A549 (cell line): Measurements from ENCODE around the gene P4HA1. TPM values are rescaled to one million over a fixed set of nuclear protein-coding genes. Genes with fewer than 3 reads are reported as not detected.
"Not testable (repeated sequence)": the region's sequence is repeated elsewhere in the genome, so short reads cannot be mapped to it uniquely, and the experiment has no call there.

Source experiments
- ATAC-seq, 2 experiments: fragments of 200-7000 bp in 1 of 2; fragments of >200 bp in 1 of 2; cut with Nextera tagmentation in 1 of 2; cut with Tn5 transposase in 1 of 2; 3 replicates each; pipeline versions ENCODE4 v1.8.0 to v1.9.1; 2018 to 2020; ENCODE audit warnings: mild to moderate bottlenecking in 1 of 2, moderate library complexity in 1 of 2
- CTCF ChIA-PET: fragments of 300-600 bp; sonication (Branson Sonifier 250); formaldehyde crosslinking; extraction: SDS; loops from one replicate; lab custom pipeline; 2021; ENCODE audit warnings: antibody characterized with exemption, inconsistent platforms; lab: Yijun Ruan, JAX
- POLR2A ChIA-PET: fragments of 350-600 bp; formaldehyde crosslinking; extraction: SDS; loops from one replicate; lab custom pipeline; 2021; ENCODE audit warnings: antibody characterized with exemption, inconsistent platforms; lab: Yijun Ruan, JAX
- DNase-seq, 2 experiments: peaks; one replicate each; pipeline versions ENCODE4 v3.0.0 to v3.0.0-alpha.2; 2011 to 2016; ENCODE audit warnings: low read depth in 1 of 2, low spot score in 1 of 2
- FAIRE-seq: peaks from 2 replicates; lab custom pipeline; 2011; peaks lifted over from hg19 to GRCh38; lab: Jason Lieb, UNC
- H3K27ac ChIP-seq, 2 experiments: fragments of >200 bp; sonication (Bioruptor Twin); formaldehyde crosslinking; 3 replicates each; pipeline ENCODE4 v1.5.1; 2016 to 2017
- H3K4me1 ChIP-seq: fragments of >200 bp; sonication (Bioruptor Twin); formaldehyde crosslinking; 3 replicates; pipeline ENCODE4 v1.6.1; 2016
- H3K4me2 ChIP-seq: fragments of >200 bp; sonication (Bioruptor Twin); formaldehyde crosslinking; 3 replicates; pipeline ENCODE4 v1.6.1; 2016
- H3K4me3 ChIP-seq: fragments of >200 bp; sonication (Bioruptor Twin); formaldehyde crosslinking; 3 replicates; pipeline ENCODE4 v1.5.1; 2016
- H3K9me3 ChIP-seq: fragments of >200 bp; sonication (Bioruptor Twin); formaldehyde crosslinking; 3 replicates; pipeline ENCODE4 v1.6.1; 2016
- CEBPB ChIP-seq, 2 experiments: fragments of >200 bp in 1 of 2; sonication (Bioruptor Twin) in 1 of 2; formaldehyde crosslinking in 1 of 2; IDR thresholded peaks; 2 replicates each; pipeline ENCODE4 v1.6.1; 2012 to 2016
- CHD2 ChIP-seq: fragments of 150-350 bp; IDR thresholded peaks from 2 replicates; pipeline ENCODE4 v1.6.1; 2014; ENCODE audit warnings: low read length; ENCODE audit not compliant: partially characterized antibody
- CHD4 ChIP-seq: fragments of 200-600 bp; sonication (generic); IDR thresholded peaks from 2 replicates; pipeline ENCODE4 v1.6.1; 2016; ENCODE audit warnings: antibody characterized with exemption, mild to moderate bottlenecking, borderline replicate concordance
- EHF ChIP-seq: fragments of 250-450 bp; sonication (Bioruptor Pico); IDR thresholded peaks from 2 replicates; pipeline ENCODE4 v1.5.0; 2020; ENCODE audit warnings: mild to moderate bottlenecking
- EP300 ChIP-seq, 2 experiments: fragments of >200 bp; sonication (Bioruptor Twin); formaldehyde crosslinking; IDR thresholded peaks; 2 replicates in 1 of 2; 3 replicates in 1 of 2; pipeline ENCODE4 v1.6.1; 2016 to 2017
- ESRRA ChIP-seq: fragments of 150-350 bp; IDR thresholded peaks from 2 replicates; pipeline ENCODE4 v1.6.1; 2014; ENCODE audit warnings: mild to moderate bottlenecking, low read length, borderline replicate concordance
- FOXS1 ChIP-seq: fragments of 250-450 bp; sonication (Bioruptor Pico); IDR thresholded peaks from 2 replicates; pipeline ENCODE4 v1.5.0; 2020; ENCODE audit warnings: mild to moderate bottlenecking, moderate library complexity
- HOXA7 ChIP-seq: fragments of 250-450 bp; sonication (Bioruptor Pico); IDR thresholded peaks from 2 replicates; pipeline ENCODE4 v1.5.0; 2020; ENCODE audit warnings: mild to moderate bottlenecking, moderate library complexity
- HOXB5 ChIP-seq: fragments of 250-450 bp; sonication (Bioruptor Pico); IDR thresholded peaks from 2 replicates; pipeline ENCODE4 v1.5.0; 2020; ENCODE audit warnings: mild to moderate bottlenecking, moderate library complexity
- JUNB ChIP-seq: fragments of >200 bp; sonication (Bioruptor Twin); formaldehyde crosslinking; IDR thresholded peaks from 2 replicates; pipeline ENCODE4 v1.6.1; 2016
- MAFK ChIP-seq: fragments of 450-650 bp; IDR thresholded peaks from 2 replicates; pipeline ENCODE4 v1.6.1; 2014; ENCODE audit not compliant: partially characterized antibody
- MYC ChIP-seq: IDR thresholded peaks from 2 replicates; pipeline ENCODE4 v1.6.1; 2012; ENCODE audit warnings: mild to moderate bottlenecking, inconsistent platforms, low read length, improper control_type of control experiment, borderline replicate concordance
- NR3C1 ChIP-seq: fragments of >200 bp; sonication (Bioruptor Twin); formaldehyde crosslinking; IDR thresholded peaks from 3 replicates; pipeline ENCODE4 v1.6.1; 2017
- PHF8 ChIP-seq: fragments of 200-600 bp; sonication (generic); IDR thresholded peaks from 2 replicates; pipeline ENCODE4 v1.6.1; 2016; ENCODE audit warnings: low read depth, mild to moderate bottlenecking, antibody characterized with exemption, moderate library complexity, borderline replicate concordance
- POLR2A ChIP-seq: IDR thresholded peaks from 2 replicates; pipeline ENCODE4 v1.6.1; 2012; ENCODE audit warnings: mild to moderate bottlenecking, low read length
- POLR2AphosphoS2 ChIP-seq: conservative IDR thresholded peaks from 2 replicates; pipeline ENCODE4 v1.6.1; 2012; ENCODE audit warnings: low read length, improper control_type of control experiment, inconsistent platforms
- RFX5 ChIP-seq: fragments of 450-650 bp; IDR thresholded peaks from 2 replicates; pipeline ENCODE4 v1.7.1; 2014; ENCODE audit warnings: antibody characterized with exemption, mild to moderate bottlenecking, moderate library complexity
- RNF2 ChIP-seq: fragments of 200-600 bp; sonication (generic); IDR thresholded peaks from 2 replicates; pipeline ENCODE4 v1.6.1; 2016; ENCODE audit warnings: low read depth, mild to moderate bottlenecking, antibody characterized with exemption, moderate library complexity, borderline replicate concordance
- TP53 ChIP-seq: fragments of 250-450 bp; sonication (Bioruptor Pico); IDR thresholded peaks from 2 replicates; pipeline ENCODE4 v1.5.0; 2021; ENCODE audit warnings: mild to moderate bottlenecking, moderate library complexity
- ZFP36 ChIP-seq: fragments of 450-650 bp; IDR thresholded peaks from 2 replicates; pipeline ENCODE4 v1.6.1; 2014; ENCODE audit warnings: borderline replicate concordance; ENCODE audit not compliant: partially characterized antibody
- WGBS: methylation state at CpG from one replicate; pipeline ENCODE4 v1.1.6; 2017; ENCODE audit errors: missing lambda C conversion rate; 5-methylcytosine and 5-hydroxymethylcytosine counted together
- polyA plus RNA-seq, 4 experiments: library from polyadenylated mRNA; depleted of rRNA in 3 of 4; stranded (reverse); fragments of >200 nt; fragmentation: RNase III in 1 of 4; extraction: RNeasy Plus Mini Kit Qiagen cat#74134 plus additional on column Dnase treatment in 1 of 4; gene quantifications; 2 replicates in 3 of 4; 3 replicates in 1 of 4; pipeline ENCODE4 v1.2.3, GENCODE V29; 2011 to 2017
- TF ChIP-seq, protein P1 (sequence below): fragments of >200 bp; sonication (Bioruptor Twin); formaldehyde crosslinking; IDR thresholded peaks from 3 replicates; pipeline ENCODE4 v1.5.1; 2016
- TF ChIP-seq, protein P2 (sequence below): IDR thresholded peaks from 2 replicates; pipeline ENCODE4 v1.6.1; 2012
- TF ChIP-seq, protein P3 (sequence below): IDR thresholded peaks from 2 replicates; pipeline ENCODE4 v1.6.1; 2012; ENCODE audit warnings: low read depth, borderline replicate concordance
- TF ChIP-seq, protein P4 (sequence below): fragments of >200 bp; sonication (Bioruptor Twin); formaldehyde crosslinking; IDR thresholded peaks from 3 replicates; pipeline ENCODE4 v1.6.1; 2016

Gene P4HA1
- polyA plus RNA-seq, 2 of the 4 experiments (the other 2 are of a cell fraction): 23.7 to 49.0 TPM

DNA sequence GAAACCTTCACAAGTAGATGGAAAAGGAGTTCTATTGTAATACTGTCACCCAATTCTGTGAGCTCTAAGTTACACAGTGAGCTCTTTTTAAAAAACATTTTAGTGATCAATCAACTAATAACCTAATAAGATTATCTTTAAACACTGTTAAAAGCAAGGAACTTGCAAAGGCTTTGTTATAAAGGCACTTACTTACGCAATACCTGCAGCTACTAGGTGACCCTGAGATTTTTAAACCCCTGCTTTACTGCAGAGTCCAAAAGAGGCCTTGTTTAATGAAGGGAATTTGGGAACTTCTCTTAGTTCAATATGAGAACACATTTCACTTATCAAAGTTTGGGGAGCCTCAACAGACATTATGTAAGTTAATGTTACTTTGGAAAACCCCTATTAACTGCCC, 53.3 kb downstream of the P4HA1 start:
- H3K9me3 ChIP-seq: no peaks in the 10 kb centered on the region
- ATAC-seq (no peak), DNase-seq (no peak), FAIRE-seq (no peak)
- H3K4me3 ChIP-seq: no peak overlapping the region
- ChIA-PET CTCF (no interaction called here), POLR2A (no interaction called here)
- no peak overlapping the region; the same call in 2 of the 3 replicates for H3K4me2 ChIP-seq
- WGBS: 92% methylated on average over 1 of the region's 1 CpG
- peaks cover 30% of the 10 kb centered on the region for H3K4me1 ChIP-seq
- H3K27ac ChIP-seq: no peak overlapping the region
- no peak for TF ChIP-seq MAFK
- TF ChIP-seq JUNB: no peak
- TF ChIP-seq CEBPB (IDR thresholded peaks at IDR 0.05): peak; percentile 59 to 82; a peak in 3 of 4 replicates
- TF ChIP-seq ZFP36: no peak
- TF ChIP-seq, all 56 proteins: peak for 1

DNA sequence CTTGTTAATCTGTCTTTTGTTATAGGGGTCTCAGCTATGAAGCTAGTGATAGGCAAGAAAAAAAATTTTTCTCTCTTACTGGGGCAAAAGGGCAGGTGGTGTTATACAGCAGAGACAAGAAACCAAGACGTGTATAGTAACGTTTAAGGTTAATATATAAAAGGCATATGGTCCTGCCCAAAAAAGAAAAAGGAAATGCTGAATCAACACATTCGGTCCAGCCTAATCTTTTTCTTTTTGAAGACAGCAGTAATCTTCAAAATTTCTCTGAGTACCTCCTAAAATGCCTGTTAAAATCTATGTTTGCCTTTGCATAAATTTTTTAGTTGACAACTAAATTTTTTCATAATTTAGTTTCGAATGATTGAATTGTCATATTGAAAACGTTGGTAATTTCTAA, 54.5 kb downstream of the P4HA1 start:
- H3K4me1 ChIP-seq: peaks cover 23% of the 10 kb centered on the region
- WGBS: 85% methylated on average over 5 of the region's 5 CpGs
- ATAC-seq: no peak
- no peak for DNase-seq
- no peak for FAIRE-seq
- no peak overlapping the region for H3K27ac ChIP-seq
- TF ChIP-seq FOXS1: no peak
- TF ChIP-seq EHF (CRISPR knock-in tag): no peak
- TF ChIP-seq ZFP36: no peak
- no peak for TF ChIP-seq CHD2
- peak; percentile 67 for TF ChIP-seq MAFK
- TF ChIP-seq RNF2: no peak
- no peak overlapping the region for H3K4me2 ChIP-seq
- ChIA-PET CTCF (no interaction called here), POLR2A (no interaction called here)
- no peaks in the 10 kb centered on the region for H3K9me3 ChIP-seq
- H3K4me3 ChIP-seq: no peak overlapping the region

DNA sequence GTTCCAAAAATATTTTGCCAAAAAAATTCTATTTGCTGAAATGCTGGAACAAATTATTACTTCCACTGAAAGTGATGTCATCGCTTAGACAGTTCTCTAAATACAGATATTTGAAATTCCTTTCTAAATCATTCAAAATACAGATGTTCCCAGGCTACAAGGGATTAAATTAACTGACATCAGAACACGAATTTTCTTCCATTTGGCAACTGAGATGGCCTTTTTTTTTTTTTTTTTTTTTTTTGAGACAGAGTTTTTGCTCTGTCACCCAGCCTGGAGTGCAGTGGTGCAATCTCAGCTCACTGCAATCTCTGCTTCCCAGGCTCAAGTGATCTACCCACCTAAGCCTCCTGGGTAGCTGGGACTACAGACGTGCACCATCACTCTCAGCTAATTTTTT, 57.0 kb downstream of the P4HA1 start:
- Histone ChIP-seq H3K27ac (peak overlapping the region in 1 of 2 experiments; percentile 33; a peak in 1 of 6 replicates), H3K4me3 (no peak overlapping the region), H3K4me2 (no peak overlapping the region), H3K9me3 (no peaks in the 10 kb centered on the region), H3K4me1 (peaks cover 18% of the 10 kb centered on the region)
- DNase-seq (no peak), FAIRE-seq (no peak), ATAC-seq (peak in 1 of 2 experiments; percentile 38; a peak in 1 of 6 replicates)
- POLR2A ChIA-PET: interaction anchor here (1.4 kb wide), 1 partner anchor 56 kb away, joined by 5 read pairs; no protein-coding TSS in a partner anchor
- CTCF ChIA-PET: interaction anchor here (0.6 to 1.8 kb wide), 7 partner anchors 10 to 676 kb away, joined by 3 to 9 read pairs (median 4); no protein-coding TSS in a partner anchor
- WGBS: 69% methylated on average over 3 of the region's 3 CpGs
- TF ChIP-seq POLR2AphosphoS2 (no peak), HOXA7 (no peak), NR3C1 (no peak), RFX5 (no peak)

DNA sequence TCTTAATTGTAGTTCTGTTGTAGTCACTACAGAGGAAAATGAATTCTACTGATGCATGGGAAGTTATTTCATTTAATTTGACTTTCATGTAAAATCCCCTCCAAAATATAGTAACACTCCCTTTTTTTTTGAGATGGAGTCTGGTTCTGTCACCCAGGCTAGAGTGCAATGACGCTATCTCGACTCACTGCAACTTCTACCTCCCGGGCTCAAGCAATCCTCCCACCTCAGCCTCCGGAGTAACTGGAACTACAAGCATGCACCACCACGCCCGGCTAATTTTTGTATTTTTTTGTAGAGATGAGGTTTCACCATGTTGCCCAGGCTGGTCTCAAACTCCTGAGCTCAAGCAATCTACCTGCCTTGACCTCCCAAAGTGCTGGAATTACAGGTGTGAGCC, 60.4 kb downstream of the P4HA1 start:
- WGBS: 94% methylated on average over 6 of the region's 6 CpGs
- CTCF ChIA-PET, H3K9me3 ChIP-seq, H3K4me2 ChIP-seq, FAIRE-seq, POLR2A ChIA-PET, DNase-seq, H3K27ac ChIP-seq, H3K4me3 ChIP-seq, ATAC-seq, H3K4me1 ChIP-seq: not testable (repeated sequence)

DNA sequence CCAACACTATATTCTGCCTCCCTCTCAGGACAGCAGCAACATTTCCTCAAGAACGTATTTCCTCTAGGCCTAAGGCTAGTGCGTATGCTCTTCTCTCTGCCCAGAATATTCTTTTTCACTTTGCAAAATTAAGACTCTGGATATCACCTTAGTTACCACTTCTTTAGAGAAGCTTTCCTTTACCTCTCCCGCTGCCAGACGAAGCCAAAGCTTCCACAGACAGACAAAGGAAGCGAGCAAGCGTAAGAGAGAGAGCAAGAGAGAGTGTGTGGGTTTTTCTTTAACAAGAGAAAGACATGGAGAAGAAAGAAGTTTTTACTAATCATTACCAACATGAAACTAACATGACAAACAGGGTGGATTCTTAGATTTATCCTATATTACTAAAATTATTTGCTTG, 64.1 kb downstream of the P4HA1 start:
- no peaks in the 10 kb centered on the region for H3K9me3 ChIP-seq
- ChIA-PET POLR2A (no interaction called here), CTCF (interaction anchor here (1.1 kb wide), 1 partner anchor 133 kb away, joined by 3 read pairs; no protein-coding TSS in a partner anchor)
- ATAC-seq (no peak), DNase-seq (no peak), FAIRE-seq (no peak)
- H3K27ac ChIP-seq: no peak overlapping the region
- 95% methylated on average over 6 of the region's 6 CpGs for WGBS
- H3K4me2 ChIP-seq: no peak overlapping the region
- H3K4me3 ChIP-seq: no peak overlapping the region
- H3K4me1 ChIP-seq: no peaks in the 10 kb centered on the region
- TF ChIP-seq TP53 (CRISPR knock-in tag): no peak
- TF ChIP-seq EP300 (IDR thresholded peaks at IDR 0.05): no peak
- no peak for TF ChIP-seq ESRRA
- TF ChIP-seq MAFK: no peak
- no peak for TF ChIP-seq EHF (CRISPR knock-in tag)
- no peak for TF ChIP-seq MYC
- no peak for TF ChIP-seq POLR2A
- TF ChIP-seq, protein P1, sequence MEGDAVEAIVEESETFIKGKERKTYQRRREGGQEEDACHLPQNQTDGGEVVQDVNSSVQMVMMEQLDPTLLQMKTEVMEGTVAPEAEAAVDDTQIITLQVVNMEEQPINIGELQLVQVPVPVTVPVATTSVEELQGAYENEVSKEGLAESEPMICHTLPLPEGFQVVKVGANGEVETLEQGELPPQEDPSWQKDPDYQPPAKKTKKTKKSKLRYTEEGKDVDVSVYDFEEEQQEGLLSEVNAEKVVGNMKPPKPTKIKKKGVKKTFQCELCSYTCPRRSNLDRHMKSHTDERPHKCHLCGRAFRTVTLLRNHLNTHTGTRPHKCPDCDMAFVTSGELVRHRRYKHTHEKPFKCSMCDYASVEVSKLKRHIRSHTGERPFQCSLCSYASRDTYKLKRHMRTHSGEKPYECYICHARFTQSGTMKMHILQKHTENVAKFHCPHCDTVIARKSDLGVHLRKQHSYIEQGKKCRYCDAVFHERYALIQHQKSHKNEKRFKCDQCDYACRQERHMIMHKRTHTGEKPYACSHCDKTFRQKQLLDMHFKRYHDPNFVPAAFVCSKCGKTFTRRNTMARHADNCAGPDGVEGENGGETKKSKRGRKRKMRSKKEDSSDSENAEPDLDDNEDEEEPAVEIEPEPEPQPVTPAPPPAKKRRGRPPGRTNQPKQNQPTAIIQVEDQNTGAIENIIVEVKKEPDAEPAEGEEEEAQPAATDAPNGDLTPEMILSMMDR: no peak
- no peak for TF ChIP-seq PHF8
- TF ChIP-seq, protein P2, sequence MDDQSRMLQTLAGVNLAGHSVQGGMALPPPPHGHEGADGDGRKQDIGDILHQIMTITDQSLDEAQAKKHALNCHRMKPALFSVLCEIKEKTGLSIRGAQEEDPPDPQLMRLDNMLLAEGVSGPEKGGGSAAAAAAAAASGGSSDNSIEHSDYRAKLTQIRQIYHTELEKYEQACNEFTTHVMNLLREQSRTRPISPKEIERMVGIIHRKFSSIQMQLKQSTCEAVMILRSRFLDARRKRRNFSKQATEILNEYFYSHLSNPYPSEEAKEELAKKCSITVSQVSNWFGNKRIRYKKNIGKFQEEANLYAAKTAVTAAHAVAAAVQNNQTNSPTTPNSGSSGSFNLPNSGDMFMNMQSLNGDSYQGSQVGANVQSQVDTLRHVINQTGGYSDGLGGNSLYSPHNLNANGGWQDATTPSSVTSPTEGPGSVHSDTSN: no peak
- TF ChIP-seq, protein P3, sequence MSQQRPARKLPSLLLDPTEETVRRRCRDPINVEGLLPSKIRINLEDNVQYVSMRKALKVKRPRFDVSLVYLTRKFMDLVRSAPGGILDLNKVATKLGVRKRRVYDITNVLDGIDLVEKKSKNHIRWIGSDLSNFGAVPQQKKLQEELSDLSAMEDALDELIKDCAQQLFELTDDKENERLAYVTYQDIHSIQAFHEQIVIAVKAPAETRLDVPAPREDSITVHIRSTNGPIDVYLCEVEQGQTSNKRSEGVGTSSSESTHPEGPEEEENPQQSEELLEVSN: no peak
- no peak for TF ChIP-seq HOXA7
- no peak for TF ChIP-seq FOXS1
- no peak for TF ChIP-seq CHD4
- TF ChIP-seq, protein P4, sequence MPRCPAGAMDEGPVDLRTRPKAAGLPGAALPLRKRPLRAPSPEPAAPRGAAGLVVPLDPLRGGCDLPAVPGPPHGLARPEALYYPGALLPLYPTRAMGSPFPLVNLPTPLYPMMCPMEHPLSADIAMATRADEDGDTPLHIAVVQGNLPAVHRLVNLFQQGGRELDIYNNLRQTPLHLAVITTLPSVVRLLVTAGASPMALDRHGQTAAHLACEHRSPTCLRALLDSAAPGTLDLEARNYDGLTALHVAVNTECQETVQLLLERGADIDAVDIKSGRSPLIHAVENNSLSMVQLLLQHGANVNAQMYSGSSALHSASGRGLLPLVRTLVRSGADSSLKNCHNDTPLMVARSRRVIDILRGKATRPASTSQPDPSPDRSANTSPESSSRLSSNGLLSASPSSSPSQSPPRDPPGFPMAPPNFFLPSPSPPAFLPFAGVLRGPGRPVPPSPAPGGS: no peak
- no peak for TF ChIP-seq HOXB5 (CRISPR knock-in tag)
